HG03060 (cell line): Measurements from ENCODE around the gene MPHOSPH9.

Source experiments
- ATAC-seq: cut with Tn5 transposase; IDR thresholded peaks from one replicate; pipeline ENCODE4 v1.9.1; 2021; ENCODE audit warnings: low read depth, moderate number of reproducible peaks; ENCODE audit not compliant: unreplicated experiment

The MPHOSPH9 gene

GRCh38 chr12:123104809-123105208 is 128.1 kb downstream of the MPHOSPH9 start:
- no peak for ATAC-seq
